IPS-15b (cell line): ENCODE measurements around the gene TTLL10.
A peak's percentile ranks its signal among the peaks of the same experiment; 100 is the strongest.

Experiments
- H3K27me3 ChIP-seq: one replicate; pipeline ENCODE4 v1.6.1; 2013; ENCODE audit warnings: low read length; ENCODE audit not compliant: control insufficient read depth, insufficient read depth
- H3K36me3 ChIP-seq: one replicate; pipeline ENCODE4 v1.6.1; 2013; ENCODE audit warnings: low read length; ENCODE audit not compliant: control insufficient read depth, insufficient read depth
- H3K4me1 ChIP-seq: one replicate; pipeline ENCODE4 v1.6.1; 2013; ENCODE audit warnings: mild to moderate bottlenecking, low read length; ENCODE audit not compliant: control insufficient read depth, insufficient read depth
- H3K4me3 ChIP-seq: one replicate; pipeline ENCODE4 v1.5.1; 2013; ENCODE audit warnings: low read depth, low read length
- H3K9ac ChIP-seq: one replicate; pipeline ENCODE4 v1.6.1; 2013; ENCODE audit warnings: low read depth, mild to moderate bottlenecking, low read length
- H3K9me3 ChIP-seq: one replicate; pipeline ENCODE4 v1.6.1; 2013; ENCODE audit warnings: mild to moderate bottlenecking, low read length; ENCODE audit not compliant: control insufficient read depth, insufficient read depth

The TTLL10 gene

DNA sequence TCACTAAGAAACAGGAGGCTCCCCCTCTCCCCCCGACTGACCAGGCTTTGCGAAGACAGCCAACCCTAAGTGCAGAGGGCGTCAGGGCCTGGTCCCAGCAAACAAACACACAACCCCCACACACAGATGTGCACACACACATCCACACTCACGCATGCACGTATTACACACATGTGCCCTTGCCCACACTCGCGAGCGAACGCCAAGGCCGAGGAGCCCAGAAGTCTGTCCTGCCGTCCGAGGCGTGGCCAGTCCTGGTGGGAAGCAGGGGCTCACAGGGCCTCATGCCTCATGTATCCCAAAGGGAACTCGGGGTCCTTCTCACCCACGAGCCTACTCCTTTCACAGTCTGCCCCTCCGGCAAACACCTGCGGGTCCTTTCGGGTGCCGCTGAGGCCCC, 56.1 kb downstream of the TTLL10 start:
- Histone ChIP-seq H3K27me3 (no peaks in the 10 kb centered on the region), H3K36me3 (peaks cover 14% of the 10 kb centered on the region), H3K9me3 (no peaks in the 10 kb centered on the region), H3K4me3 (no peak overlapping the region), H3K4me1 (no peaks in the 10 kb centered on the region), H3K9ac (no peak overlapping the region)

DNA sequence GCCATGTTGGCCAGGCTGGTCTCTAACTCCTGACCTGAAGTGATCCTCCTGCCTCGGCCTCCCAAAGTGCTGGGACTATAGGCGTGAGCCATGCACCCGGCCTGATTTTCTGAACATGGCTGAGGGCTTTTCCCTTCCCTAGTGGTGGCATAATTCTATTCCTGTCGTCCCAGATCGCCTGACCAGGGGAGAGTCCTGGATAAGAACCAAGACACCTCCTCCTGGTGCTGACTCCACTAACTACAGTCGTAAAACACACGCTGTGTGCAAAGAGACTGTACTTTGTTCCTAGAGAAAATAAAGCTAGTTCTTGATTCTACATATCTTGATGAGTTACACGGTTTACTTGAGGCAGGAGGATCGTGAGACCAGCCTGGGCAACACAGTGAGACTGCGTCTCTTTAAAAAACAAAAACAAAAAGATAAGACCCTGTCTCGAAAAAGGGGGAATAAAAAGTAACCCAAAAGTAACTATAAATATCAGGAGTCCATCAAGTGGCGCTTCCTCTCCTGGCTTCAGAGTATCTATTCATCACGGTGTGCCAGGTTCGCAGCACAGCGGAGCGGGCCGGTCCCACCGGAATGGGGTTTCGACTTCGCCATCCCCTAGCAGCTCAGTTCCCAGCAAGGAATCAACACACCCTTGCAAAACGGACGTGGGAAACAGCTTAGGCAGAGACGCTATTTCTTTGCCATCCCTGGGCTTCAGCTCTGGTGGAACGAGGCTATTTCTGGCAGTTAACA, 57.1 kb downstream of the TTLL10 start:
- Histone ChIP-seq H3K27me3 (no peaks in the 10 kb centered on the region), H3K4me3 (peak overlapping the region; percentile 57), H3K36me3 (peaks cover 16% of the 10 kb centered on the region), H3K9me3 (no peaks in the 10 kb centered on the region), H3K4me1 (no peaks in the 10 kb centered on the region), H3K9ac (peak overlapping the region; percentile 67)

- peak within 1 kb of the TSS; percentile 67 for H3K9ac ChIP-seq
- no peaks in the 10 kb centered on the region for H3K4me1 ChIP-seq
- no peaks in the 10 kb centered on the region for H3K9me3 ChIP-seq
- peak within 1 kb of the TSS; percentile 57 for H3K4me3 ChIP-seq
- H3K36me3 ChIP-seq: peaks cover 16% of the 10 kb centered on the region
- H3K27me3 ChIP-seq: no peaks in the 10 kb centered on the region
These were observed 57.9 kb downstream of the TTLL10 start, which contains the start of gene SDF4 for GRCh38 chr1:1231400-1232207. Gene SDF4, minus strand, starts transcription at chr1:1232001. Its CDS starts 3,229 bp downstream, at chr1:1228772.

- no peaks in the 10 kb centered on the region for H3K27me3 ChIP-seq
- peak within 1 kb of the TSS; percentile 67 for H3K9ac ChIP-seq
- H3K4me1 ChIP-seq: no peaks in the 10 kb centered on the region
- H3K4me3 ChIP-seq: peak within 1 kb of the TSS; percentile 57
- H3K36me3 ChIP-seq: peaks cover 16% of the 10 kb centered on the region
- no peaks in the 10 kb centered on the region for H3K9me3 ChIP-seq
These were observed 58.6 kb downstream of the TTLL10 start, which contains the start of gene B3GALT6 for GRCh38 chr1:1232208-1232795. Gene B3GALT6, plus strand, starts transcription at chr1:1232237. Its CDS starts 42 bp downstream, at chr1:1232279.

DNA sequence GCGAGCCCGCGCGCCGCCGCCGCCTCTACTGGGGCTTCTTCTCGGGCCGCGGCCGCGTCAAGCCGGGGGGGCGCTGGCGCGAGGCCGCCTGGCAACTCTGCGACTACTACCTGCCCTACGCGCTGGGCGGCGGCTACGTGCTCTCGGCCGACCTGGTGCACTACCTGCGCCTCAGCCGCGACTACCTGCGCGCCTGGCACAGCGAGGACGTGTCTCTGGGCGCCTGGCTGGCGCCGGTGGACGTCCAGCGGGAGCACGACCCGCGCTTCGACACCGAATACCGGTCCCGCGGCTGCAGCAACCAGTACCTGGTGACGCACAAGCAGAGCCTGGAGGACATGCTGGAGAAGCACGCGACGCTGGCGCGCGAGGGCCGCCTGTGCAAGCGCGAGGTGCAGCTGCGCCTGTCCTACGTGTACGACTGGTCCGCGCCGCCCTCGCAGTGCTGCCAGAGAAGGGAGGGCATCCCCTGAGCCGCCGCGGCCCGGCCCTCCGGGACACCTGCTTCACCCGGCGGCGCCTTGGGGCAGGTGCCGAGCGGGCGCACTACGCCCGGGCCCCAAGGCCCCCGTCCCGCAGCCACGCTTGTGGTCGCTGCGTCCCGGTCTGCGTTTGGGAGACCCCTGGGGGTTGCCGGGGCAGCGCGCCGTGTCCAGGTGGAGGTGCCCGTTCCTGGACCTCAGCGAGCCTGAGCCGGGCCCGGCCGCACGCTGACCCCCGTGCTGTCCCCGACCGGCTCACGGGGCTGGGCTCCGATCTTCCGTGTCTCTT, 59.3 kb downstream of the TTLL10 start:
- H3K4me3 ChIP-seq: peak overlapping the region; percentile 37
- H3K27me3 ChIP-seq: no peaks in the 10 kb centered on the region
- H3K36me3 ChIP-seq: peaks cover 10% of the 10 kb centered on the region
- no peak overlapping the region for H3K9ac ChIP-seq
- H3K4me1 ChIP-seq: no peaks in the 10 kb centered on the region
- no peaks in the 10 kb centered on the region for H3K9me3 ChIP-seq

DNA sequence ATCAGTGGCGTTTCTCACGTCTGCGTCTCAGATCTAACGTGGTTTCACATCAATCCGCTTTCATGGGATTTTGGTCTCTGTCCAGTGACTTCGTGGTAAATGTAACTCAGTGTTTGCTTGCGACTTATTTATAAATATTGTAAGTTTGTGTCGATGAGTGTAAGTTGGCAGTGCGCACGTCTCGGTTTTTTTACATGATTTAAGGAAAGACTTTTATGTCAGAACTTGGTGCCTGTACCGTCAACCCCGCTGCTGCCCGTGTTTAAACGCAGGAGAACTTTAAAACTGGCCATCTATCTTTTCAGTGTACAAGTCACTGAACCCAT, 59.9 kb downstream of the TTLL10 start:
- no peaks in the 10 kb centered on the region for H3K27me3 ChIP-seq
- H3K4me3 ChIP-seq: no peak overlapping the region
- no peaks in the 10 kb centered on the region for H3K9me3 ChIP-seq
- no peak overlapping the region for H3K9ac ChIP-seq
- peaks cover 7% of the 10 kb centered on the region for H3K36me3 ChIP-seq
- no peaks in the 10 kb centered on the region for H3K4me1 ChIP-seq

DNA sequence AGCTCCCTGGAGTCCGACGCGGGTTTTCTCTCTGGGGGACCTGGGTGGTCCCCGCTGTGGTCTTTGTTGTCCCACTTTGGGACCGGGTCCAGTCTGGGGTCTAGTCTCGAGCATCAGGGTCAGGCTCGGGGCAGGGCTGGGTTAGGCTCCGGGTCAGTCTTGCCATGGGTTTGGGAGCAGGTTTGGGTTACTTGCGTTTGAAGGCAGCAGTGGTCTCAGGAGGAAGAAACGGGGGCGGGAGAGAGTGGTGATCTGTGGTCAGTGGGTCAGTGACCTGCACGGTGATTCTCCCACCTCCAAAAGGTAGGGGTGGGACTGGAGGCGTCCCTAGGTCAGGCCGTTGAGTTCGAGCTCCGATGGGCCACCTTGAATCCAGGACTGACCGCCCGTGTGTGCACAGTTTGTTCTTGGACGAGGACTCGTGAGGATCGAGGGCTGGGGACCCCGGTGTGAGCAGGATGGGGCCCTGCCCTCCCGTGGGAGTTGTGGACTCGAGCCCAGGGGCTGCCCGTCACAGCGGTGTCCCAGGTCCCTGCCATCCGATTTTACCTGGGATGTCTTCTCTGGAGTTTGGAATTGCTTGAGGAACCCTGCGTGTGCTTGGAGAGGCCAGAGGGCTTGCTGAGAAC, 60.6 kb downstream of the TTLL10 start:
- H3K9ac ChIP-seq: no peak overlapping the region
- no peaks in the 10 kb centered on the region for H3K27me3 ChIP-seq
- H3K9me3 ChIP-seq: no peaks in the 10 kb centered on the region
- H3K4me3 ChIP-seq: no peak overlapping the region
- H3K4me1 ChIP-seq: no peaks in the 10 kb centered on the region
- peaks cover 7% of the 10 kb centered on the region for H3K36me3 ChIP-seq

GRCh38 chr1:1235016-1235744, 61.5 kb downstream of the TTLL10 start:
- Histone ChIP-seq H3K9me3 (no peaks in the 10 kb centered on the region), H3K4me3 (no peak overlapping the region), H3K36me3 (peaks cover 5% of the 10 kb centered on the region), H3K9ac (no peak overlapping the region), H3K4me1 (no peaks in the 10 kb centered on the region), H3K27me3 (no peaks in the 10 kb centered on the region)

- no peaks in the 10 kb centered on the region for H3K4me1 ChIP-seq
- H3K4me3 ChIP-seq: no peak overlapping the region
- H3K9ac ChIP-seq: no peak overlapping the region
- H3K9me3 ChIP-seq: no peaks in the 10 kb centered on the region
- H3K36me3 ChIP-seq: peaks cover 7% of the 10 kb centered on the region
- H3K27me3 ChIP-seq: no peaks in the 10 kb centered on the region
These were observed 62.6 kb downstream of the TTLL10 start for GRCh38 chr1:1236176-1236763.

GRCh38 chr1:1236945-1237873, 63.5 kb downstream of the TTLL10 start:
- H3K4me3 ChIP-seq: no peak overlapping the region
- H3K9ac ChIP-seq: no peak overlapping the region
- no peaks in the 10 kb centered on the region for H3K9me3 ChIP-seq
- H3K4me1 ChIP-seq: no peaks in the 10 kb centered on the region
- H3K27me3 ChIP-seq: no peaks in the 10 kb centered on the region
- peaks cover 7% of the 10 kb centered on the region for H3K36me3 ChIP-seq
